Measurements from ENCODE around the gene EFHD2.
"Not testable (repeated sequence)": the region's sequence is repeated elsewhere in the genome, so short reads cannot be mapped to it uniquely, and the experiment has no call there.

Gene EFHD2

DNA sequence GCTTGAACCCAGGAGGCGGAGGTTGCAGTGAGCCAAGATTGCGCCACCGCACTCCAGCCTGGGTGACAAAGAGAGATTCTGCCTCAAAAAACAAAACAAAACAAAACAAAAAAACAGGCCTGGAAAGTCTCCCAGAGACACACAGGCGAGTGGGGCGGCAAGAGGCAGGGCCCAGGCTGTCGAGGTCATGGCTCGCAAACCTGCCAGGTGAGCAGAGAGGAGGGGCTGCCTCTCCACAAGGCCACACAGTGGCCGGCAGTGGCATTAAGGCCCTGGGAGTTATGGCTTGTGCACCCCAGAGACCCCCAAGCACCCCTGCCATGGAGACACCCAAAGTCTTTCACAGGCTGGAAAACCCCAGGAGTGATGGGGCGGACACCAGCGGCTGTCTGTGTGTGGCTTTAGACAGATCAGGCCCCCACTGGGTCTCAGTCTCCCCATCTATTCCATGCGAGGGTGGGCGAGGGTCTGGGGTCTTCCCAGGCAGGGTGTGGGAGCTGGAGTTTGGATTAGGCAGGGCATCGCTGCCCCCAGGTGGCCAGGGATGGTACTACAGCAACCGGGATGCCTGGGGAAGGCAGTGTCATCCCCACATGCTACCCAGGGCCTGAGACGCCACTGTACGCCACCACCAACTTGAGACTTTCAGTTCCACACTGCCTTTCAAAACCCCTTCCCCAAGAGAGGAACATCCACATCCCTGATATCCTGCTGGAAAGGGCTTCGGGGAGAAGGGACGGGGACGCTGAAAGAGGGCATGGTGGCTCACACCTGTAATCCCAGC lies 21.3 kb downstream of the EFHD2 start:
- peak; percentile 67 to 78 for DNase-seq (ENCODE audit: low read depth in 2 of 2)

- DNase-seq (ENCODE audit: low read depth in 2 of 2): no peak
Measured at GRCh38 chr1:15431571-15431948, 21.9 kb downstream of the EFHD2 start.

GRCh38 chr1:15432324-15432723 lies 22.6 kb downstream of the EFHD2 start:
- no peak for DNase-seq (ENCODE audit: low read depth in 2 of 2)

DNA sequence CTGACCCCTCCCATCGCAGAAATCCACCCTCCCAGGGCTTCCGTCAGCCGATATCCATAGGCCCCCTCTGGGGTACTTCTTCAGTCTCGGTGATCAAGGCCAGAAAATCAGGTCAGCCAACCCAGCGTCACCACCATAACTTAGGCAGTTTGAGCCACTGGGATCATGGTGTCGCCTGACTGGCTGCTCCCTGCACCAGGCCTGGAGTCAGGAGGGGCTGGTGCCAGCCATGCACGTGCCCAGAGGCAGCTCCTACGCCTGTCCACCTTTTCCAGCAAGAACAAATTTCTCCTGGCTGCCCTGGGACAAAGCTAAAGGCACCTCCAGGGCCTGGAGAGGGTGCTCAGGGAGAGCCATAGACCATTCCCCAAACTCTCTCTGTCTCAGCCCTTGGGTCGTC lies 23.8 kb downstream of the EFHD2 start:
- no peak for DNase-seq (ENCODE audit: low read depth in 2 of 2)

- DNase-seq (ENCODE audit: low read depth in 2 of 2): not testable (repeated sequence)
Measured at GRCh38 chr1:15434739-15435138, 25.1 kb downstream of the EFHD2 start.

DNA sequence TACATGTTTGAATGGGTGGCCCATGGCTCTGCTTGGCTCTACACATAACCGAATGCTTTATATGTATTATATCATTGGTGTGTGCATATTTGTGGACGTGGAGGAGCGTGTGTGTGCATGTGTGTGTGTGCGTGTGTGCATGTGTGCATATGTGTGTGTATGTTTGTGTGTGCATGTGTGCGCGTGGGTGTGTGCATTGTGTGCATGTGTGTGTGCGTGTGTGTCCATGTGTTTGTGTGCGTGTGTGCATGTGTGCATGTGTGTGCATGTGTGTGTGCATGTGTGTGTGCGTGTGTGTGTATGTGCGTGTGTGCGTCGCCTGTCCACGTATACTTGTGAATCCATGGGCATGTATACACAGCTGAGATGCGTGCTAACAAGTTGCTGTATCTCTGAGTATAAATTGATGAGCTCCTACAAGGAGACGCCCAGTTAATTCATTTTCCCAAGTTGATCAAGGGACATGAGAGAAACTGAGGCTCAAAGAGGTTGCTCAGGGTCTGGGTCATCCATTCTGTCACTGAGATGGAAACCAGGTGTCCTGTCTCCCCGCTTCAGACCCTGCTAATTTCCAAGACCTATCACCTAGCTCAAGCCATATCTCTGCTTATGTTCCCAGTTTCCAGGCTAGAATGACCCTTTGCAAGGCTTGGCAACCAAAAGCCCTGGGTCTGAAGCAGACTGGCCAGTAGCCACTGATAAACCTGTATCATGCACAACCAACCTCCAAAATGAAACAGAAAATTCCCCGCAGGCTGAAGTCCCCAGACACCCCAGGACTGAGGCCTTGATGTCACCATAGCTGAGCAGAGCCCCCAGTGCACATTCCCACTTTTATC lies 25.8 kb downstream of the EFHD2 start:
- no peak for DNase-seq (ENCODE audit: low read depth in 2 of 2)

GRCh38 chr1:15436881-15437442 lies 27.3 kb downstream of the EFHD2 start:
- no peak for DNase-seq (ENCODE audit: low read depth in 2 of 2)

DNA sequence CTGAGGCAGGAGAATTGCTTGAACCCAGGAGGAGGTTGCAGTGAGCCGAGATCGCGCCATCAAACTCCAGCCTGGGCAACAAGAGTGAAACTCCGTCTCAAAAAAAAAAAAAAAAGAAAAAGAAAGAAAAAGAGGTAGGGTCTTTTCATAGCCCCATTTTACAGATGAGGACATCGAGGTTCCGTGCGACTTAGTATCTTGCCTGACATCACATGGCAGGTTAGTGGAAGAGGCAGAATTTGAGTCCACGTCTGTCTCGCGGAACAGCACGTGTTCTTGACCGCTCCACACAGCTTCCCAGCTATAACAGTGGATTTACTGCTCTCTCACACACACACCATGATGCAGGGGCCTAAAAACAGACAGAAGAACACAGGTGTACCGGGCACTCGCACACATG lies 29.6 kb downstream of the EFHD2 start:
- DNase-seq (ENCODE audit: low read depth in 2 of 2): no peak

- no peak for DNase-seq (ENCODE audit: low read depth in 2 of 2)
Measured at GRCh38 chr1:15440357-15440756, 30.7 kb downstream of the EFHD2 start.

GRCh38 chr1:15441247-15441646 lies 31.6 kb downstream of the EFHD2 start:
- DNase-seq (ENCODE audit: low read depth in 2 of 2): no peak

DNA sequence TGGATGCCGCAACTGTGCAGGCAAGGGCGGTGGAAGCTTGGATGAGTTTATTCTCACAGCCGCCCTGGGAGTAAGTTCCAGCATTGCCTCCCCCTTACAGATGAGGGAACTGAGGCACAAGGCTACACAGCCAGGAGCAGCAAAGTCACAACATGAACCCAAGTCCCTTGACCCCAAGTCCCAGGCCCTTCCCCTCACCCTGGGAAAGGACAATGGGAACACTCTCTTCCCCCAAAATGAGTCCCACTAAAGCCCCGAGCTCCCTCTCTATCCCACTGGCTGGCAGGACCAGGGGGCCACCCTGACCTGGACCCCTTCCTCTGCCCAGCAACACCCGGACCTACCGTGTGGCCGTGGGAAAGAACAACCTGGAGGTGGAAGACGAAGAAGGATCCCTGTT lies 32.4 kb downstream of the EFHD2 start:
- no peak for DNase-seq (ENCODE audit: low read depth in 2 of 2)

DNA sequence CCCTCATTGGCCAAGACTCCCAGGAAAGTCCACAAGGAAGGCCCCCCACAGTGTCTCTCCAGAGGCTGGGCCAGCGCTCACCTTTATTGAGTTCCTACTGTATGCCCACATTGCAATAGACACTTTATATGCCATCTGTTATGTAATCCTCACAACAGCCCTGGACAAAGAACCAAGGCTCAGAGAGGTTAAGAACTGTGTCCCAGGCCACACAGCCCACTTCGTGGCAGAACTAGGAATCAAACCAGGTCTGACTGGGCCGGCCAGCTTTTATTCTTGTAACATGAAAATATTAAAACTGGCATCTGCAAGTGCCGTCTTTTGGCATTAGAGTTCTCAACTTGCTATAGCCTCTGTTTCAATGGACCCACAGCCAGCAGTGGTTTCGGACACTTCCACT lies 33.1 kb downstream of the EFHD2 start:
- DNase-seq (ENCODE audit: low read depth in 2 of 2): no peak

DNA sequence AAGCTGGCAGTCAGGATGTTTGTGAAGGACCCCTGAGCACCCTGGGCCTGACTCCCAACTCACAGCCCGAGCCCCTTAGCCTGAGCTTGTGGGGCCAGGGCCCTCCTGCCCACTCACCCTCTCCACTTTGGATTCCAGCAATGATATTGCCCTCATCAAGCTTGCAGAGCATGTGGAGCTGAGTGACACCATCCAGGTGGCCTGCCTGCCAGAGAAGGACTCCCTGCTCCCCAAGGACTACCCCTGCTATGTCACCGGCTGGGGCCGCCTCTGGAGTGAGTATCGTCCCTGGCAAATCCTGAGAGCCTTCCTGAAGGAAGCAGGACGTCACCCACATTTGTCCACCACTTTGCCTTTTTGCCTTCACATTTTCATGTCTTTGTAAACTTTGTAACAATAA lies 33.6 kb downstream of the EFHD2 start:
- no peak for DNase-seq (ENCODE audit: low read depth in 2 of 2)

- no peak for DNase-seq (ENCODE audit: low read depth in 2 of 2)
Measured at GRCh38 chr1:15444468-15445389, 35.0 kb downstream of the EFHD2 start.

- DNase-seq (ENCODE audit: low read depth in 2 of 2): no peak
Measured at GRCh38 chr1:15445390-15446122, 35.9 kb downstream of the EFHD2 start.

GRCh38 chr1:15446212-15446611 lies 36.5 kb downstream of the EFHD2 start:
- no peak for DNase-seq (ENCODE audit: low read depth in 2 of 2)

DNA sequence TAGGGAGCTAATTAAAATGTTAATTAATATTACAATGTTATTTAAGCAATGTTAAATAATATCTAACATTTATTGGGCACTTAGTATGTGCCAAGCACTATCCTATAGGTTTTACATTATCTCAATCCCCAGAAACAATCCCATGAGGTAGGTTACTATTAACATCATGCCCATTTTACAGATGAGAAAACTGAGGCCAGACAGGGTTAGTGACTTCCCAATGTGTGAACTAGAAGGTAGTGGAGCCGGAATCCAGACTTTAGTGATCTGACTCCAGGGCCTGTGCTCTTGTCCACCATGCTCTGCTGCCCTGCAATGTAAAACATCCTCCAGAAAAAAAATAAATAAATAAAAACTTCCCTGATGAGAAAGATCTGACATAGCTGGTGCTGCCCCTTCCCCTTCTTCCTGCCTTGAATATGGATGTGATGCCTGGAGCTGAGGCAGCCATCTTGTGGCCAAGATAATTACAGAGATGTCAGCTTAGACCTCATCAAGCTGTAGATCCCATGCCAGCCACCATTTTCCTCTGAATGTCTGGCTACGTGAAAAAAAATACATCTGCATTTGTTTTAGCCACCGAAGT lies 39.3 kb downstream of the EFHD2 start:
- DNase-seq (ENCODE audit: low read depth in 2 of 2): no peak

- no peak for DNase-seq (ENCODE audit: low read depth in 2 of 2)
Measured at GRCh38 chr1:15449567-15449966, 39.9 kb downstream of the EFHD2 start.

DNA sequence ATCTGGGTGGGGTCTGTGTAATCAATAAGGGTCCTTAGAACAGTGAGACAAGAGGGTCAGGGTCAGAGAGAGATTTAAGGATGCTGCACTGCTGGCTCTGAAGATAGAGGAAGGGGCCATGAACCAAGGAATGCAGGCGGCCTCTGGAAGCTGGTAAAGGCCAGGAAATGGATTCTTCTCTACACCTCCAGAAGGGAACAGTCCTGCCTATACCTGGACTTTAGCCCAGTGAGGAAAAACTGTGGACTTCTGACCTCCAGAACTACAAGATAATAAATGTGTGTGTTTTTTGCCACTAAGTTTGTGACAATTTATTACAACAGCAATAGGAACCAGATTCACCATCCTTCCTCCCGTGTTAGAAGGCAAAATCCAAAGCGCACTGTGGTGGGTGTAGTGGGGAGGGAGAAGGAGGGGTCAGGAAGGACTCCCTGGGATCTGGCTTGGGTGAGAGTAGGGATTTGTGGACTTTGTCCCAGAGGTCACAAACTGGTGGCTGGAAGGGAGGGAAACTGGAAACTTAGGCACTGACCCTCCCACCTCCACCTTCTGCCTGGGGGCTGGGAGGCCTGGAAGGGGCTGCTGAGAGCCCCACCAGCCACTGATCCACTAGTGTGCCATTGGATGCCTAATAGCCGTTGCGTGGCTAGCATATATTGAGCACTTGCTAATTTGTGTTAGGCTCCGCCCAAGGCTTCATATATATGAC lies 41.5 kb downstream of the EFHD2 start:
- DNase-seq (ENCODE audit: low read depth in 2 of 2): no peak

DNA sequence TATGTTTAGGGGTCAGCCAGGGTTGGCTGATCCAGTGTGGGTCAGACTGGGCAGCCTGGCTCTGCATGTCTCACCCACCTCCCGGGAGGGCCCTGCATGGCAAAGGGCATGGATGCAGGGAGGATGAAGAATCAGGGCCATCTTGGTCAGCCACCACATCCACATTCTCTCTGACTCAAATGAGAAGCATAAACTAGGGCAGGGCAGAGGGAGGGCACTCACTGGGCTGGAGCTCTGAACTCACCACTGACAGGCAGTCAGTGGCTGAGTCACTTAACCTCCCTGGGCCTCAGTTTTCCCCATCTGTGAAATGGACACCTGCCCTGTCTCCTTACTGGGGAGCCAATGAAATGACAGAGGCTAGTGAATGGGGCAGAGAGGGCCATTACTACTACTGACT lies 42.5 kb downstream of the EFHD2 start:
- no peak for DNase-seq (ENCODE audit: low read depth in 2 of 2)

Measured in stimulated activated CD4-positive, alpha-beta T cell treated with anti-CD3 and anti-CD28 coated beads, Interleukin-4, amount 100 ng/mL, for 48 hours (primary cell).